Spleen (tissue), 11 donors: ENCODE measurements around the gene RIC8B. TPM values are rescaled to one million over a fixed set of nuclear protein-coding genes. Genes with fewer than 3 reads are reported as not detected.

Source experiments
- DNase-seq: peaks from one replicate; pipeline ENCODE4 v3.0.0-alpha.2; 2020
- H3K27ac ChIP-seq, 8 donors: fragments of 200-600 bp; sonication (generic) in 7 of 8; 1 replicate in 4 of 8; 2 replicates in 4 of 8; pipeline versions ENCODE4 v1.5.0 to v1.8.0; 2016 to 2021; ENCODE audit warnings: inconsistent platforms in 4 of 8, mild to moderate bottlenecking in 4 of 8, moderate library complexity in 1 of 8
- H3K27me3 ChIP-seq, 7 donors: fragments of 200-600 bp; sonication (generic) in 6 of 7; replicated peaks in 1 of 7; 1 replicate in 4 of 7; 2 replicates in 3 of 7; pipeline versions ENCODE4 v1.5.0 to v1.8.0; 2016 to 2021; ENCODE audit warnings: inconsistent platforms in 3 of 7, mild to moderate bottlenecking in 1 of 7
- H3K36me3 ChIP-seq, 6 donors: fragments of 200-600 bp; sonication (generic) in 5 of 6; 1 replicate in 4 of 6; 2 replicates in 2 of 6; pipeline versions ENCODE4 v1.5.0 to v1.8.0; 2016 to 2021; ENCODE audit warnings: inconsistent platforms in 2 of 6
- H3K4me1 ChIP-seq, 6 donors: fragments of 200-600 bp; sonication (generic) in 5 of 6; 1 replicate in 3 of 6; 2 replicates in 3 of 6; pipeline versions ENCODE4 v1.5.0 to v1.8.0; 2016 to 2021; ENCODE audit warnings: inconsistent platforms in 3 of 6
- H3K4me3 ChIP-seq, 8 donors: fragments of 200-600 bp; sonication (generic) in 7 of 8; 1 replicate in 4 of 8; 2 replicates in 4 of 8; pipeline versions ENCODE4 v1.5.0 to v1.8.0; 2016 to 2021; ENCODE audit warnings: inconsistent platforms in 4 of 8, mild to moderate bottlenecking in 4 of 8, moderate library complexity in 2 of 8
- H3K9me3 ChIP-seq, 8 donors: fragments of 200-600 bp; sonication (generic) in 7 of 8; 1 replicate in 4 of 8; 2 replicates in 4 of 8; pipeline versions ENCODE4 v1.5.0 to v1.8.0; 2016 to 2021; ENCODE audit warnings: inconsistent platforms in 4 of 8
- POLR2A ChIP-seq, 3 donors: fragments of 450-650 bp; IDR thresholded peaks; one replicate each; pipeline ENCODE4 v1.5.1; 2017; ENCODE audit warnings: antibody characterized with exemption in 3 of 3, mild to moderate bottlenecking in 1 of 3
- POLR2AphosphoS5 ChIP-seq, 3 donors: sonication (generic); formaldehyde crosslinking; IDR thresholded peaks; one replicate each; pipeline ENCODE4 v1.5.1; 2017; ENCODE audit warnings: antibody characterized with exemption in 3 of 3
- WGBS, 5 donors: extraction: QIAGEN DNeasy Blood & Tissue Kit in 3 of 5; methylation state at CpG; one replicate each; pipeline versions ENCODE4 v1.1.5 to v1.1.7; 2013 to 2018; 5-methylcytosine and 5-hydroxymethylcytosine counted together
- intact Hi-C: fragments of 100-400 bp; cut with DNase I; formaldehyde crosslinking; loops from one replicate; pipeline ENCODE4 v1.15.0; 2023; ENCODE audit warnings: low total_unique reads
- polyA plus RNA-seq, 3 donors: library from polyadenylated mRNA; stranded (reverse); fragments of 200-250 nt; gene quantifications; one replicate each; pipeline ENCODE4 v1.2.1, GENCODE V29; 2013
- total RNA-seq, 7 donors: library from RNA; depleted of rRNA in 3 of 7; stranded (reverse); fragments of >200 nt in 3 of 7; fragmentation: NEBNext Ultra II Directional in 4 of 7; extraction: Animal tissue kit (Norgen Biotek cat#: 25700) in 4 of 7; gene quantifications; one replicate each; pipeline versions ENCODE4 v1.1.0 to v1.2.1, GENCODE V29; 2016 to 2021
- TF ChIP-seq, protein P1 (sequence below), 11 experiments: fragments of 200-600 bp in 7 of 11; fragments of 450-650 bp in 4 of 11; sonication (generic) in 4 of 11; IDR thresholded peaks in 8 of 11; conservative IDR thresholded peaks in 3 of 11; 1 replicate in 7 of 11; 2 replicates in 4 of 11; pipeline versions ENCODE4 v1.4.0 to v1.8.0; 2016 to 2021; ENCODE audit warnings: antibody characterized with exemption in 11 of 11, inconsistent platforms in 4 of 11, mild to moderate bottlenecking in 1 of 11
- donor health status: healthy with polysubstance abuse.
- donor health status: DM: no; HTN: no; CAD: no; lungs with moderate emphysema.
- donor health status: DM: no; HTN: no; CAD: no.
- donor health status: Bipolar disorder and iron deficiency.
- donor health status: healthy.
- donor health status: DM: no; HTN: no; CAD: no.
- donor health status: DM: yes; HTN: yes; CAD: no.

The RIC8B gene
- total and polyA plus RNA-seq, 10 donors, result 1.9 to 21.3 (median 14.1) TPM

DNA sequence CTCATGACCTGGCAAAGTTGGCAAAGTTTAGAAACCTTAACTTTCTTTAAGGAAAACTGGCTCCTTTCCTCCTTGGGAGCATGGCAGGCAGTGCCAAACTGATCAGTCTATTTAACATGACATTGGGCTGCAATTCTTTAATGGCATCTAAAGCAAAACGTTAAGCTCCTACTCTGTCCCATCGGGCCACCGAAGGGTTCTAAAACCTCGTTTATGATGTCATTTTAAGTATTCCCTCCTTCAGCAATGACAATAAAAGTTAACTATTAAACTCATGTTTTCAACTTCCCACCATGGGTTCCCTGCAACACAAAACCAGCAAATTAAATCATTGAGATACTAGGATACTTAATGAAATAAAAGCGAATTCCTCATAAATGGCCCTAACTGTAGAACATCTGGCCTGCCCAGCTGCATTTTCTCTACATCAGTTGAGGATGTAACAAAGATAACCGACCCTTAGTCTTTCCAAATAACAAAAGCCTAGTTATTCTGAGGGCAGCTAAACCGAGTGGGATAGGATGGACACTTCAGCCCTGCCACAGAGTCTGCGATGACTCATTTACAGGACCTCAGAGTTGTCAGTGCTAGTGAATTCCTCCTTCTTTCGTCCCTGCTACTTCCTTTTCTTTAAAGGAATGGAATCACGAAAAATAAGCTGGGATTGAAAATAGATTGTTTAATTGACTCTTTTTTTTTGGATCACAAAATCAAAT is 34.5 kb upstream of the RIC8B start:
- H3K36me3 ChIP-seq, result no peaks in the 10 kb centered on the region
- no peak for TF ChIP-seq POLR2A (IDR thresholded peaks at IDR 0.05)
- TF ChIP-seq, protein P1, sequence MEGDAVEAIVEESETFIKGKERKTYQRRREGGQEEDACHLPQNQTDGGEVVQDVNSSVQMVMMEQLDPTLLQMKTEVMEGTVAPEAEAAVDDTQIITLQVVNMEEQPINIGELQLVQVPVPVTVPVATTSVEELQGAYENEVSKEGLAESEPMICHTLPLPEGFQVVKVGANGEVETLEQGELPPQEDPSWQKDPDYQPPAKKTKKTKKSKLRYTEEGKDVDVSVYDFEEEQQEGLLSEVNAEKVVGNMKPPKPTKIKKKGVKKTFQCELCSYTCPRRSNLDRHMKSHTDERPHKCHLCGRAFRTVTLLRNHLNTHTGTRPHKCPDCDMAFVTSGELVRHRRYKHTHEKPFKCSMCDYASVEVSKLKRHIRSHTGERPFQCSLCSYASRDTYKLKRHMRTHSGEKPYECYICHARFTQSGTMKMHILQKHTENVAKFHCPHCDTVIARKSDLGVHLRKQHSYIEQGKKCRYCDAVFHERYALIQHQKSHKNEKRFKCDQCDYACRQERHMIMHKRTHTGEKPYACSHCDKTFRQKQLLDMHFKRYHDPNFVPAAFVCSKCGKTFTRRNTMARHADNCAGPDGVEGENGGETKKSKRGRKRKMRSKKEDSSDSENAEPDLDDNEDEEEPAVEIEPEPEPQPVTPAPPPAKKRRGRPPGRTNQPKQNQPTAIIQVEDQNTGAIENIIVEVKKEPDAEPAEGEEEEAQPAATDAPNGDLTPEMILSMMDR (IDR thresholded peaks at IDR 0.05 in 8 of 11, conservative IDR thresholded peaks at IDR 0.05 in 3 of 11), result no peak
- TF ChIP-seq POLR2AphosphoS5 (IDR thresholded peaks at IDR 0.05), result no peak
- DNase-seq, result no peak
- H3K27ac ChIP-seq, result no peak overlapping the region
- no peak overlapping the region for H3K4me3 ChIP-seq
- intact Hi-C loops, result no loop called here
- peaks cover 0 to 12% (median 0%) of the 10 kb centered on the region in 7 donors for H3K27me3 ChIP-seq
- no peaks in the 10 kb centered on the region for H3K4me1 ChIP-seq
- WGBS, 5 donors, result 60 to 85% (median 64%) methylated on average over 10 of the region's 10 CpGs
- no peaks in the 10 kb centered on the region for H3K9me3 ChIP-seq

DNA sequence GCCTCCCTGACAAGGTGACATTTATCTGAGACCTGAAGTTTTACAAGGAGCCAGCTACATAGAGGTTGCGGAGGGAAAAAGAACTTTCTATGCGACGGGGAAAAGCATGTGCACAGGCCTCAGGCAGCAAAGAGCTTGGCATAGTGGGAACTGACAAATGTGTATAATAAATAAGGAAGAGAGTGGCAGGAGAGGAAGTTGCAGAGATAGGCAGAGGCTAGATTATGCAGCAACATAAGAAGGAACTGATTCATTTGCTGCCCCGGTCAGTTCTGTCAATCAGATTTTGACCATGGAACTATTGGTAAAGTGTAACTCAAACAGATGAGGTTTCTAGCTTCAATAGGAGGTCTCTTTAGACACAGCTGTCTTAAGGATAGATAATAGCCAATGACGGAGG is 33.7 kb upstream of the RIC8B start:
- intact Hi-C loops, result no loop called here
- WGBS, 5 donors, result 54 to 65% (median 60%) methylated on average over 5 of the region's 5 CpGs

DNA sequence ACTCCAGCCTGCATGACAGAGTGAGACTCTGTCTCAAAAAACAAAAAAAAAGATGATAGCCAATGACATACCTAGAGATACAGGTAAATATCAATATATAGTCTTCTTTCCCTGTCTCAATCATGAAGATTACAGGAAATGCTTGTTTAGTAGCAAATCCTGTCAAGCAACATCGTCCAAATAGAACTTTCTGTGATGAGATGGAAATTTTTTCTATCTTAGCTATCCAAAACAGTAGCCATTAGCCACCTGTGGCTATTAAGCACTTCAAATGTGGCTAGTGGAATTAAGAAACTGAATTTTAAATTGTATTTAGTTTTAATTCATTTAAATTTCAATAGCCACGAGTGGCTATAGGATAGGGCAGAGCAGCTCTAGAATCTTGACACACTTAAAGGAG is 33.2 kb upstream of the RIC8B start:
- Histone ChIP-seq H3K36me3 (no peaks in the 10 kb centered on the region), H3K27ac (no peak overlapping the region), H3K9me3 (no peaks in the 10 kb centered on the region), H3K4me3 (no peak overlapping the region), H3K4me1 (no peaks in the 10 kb centered on the region), H3K27me3 (peaks cover 0 to 12% (median 0%) of the 10 kb centered on the region in 7 donors)
- no peak for TF ChIP-seq POLR2AphosphoS5 (IDR thresholded peaks at IDR 0.05)
- WGBS, 5 donors, result 72 to 95% (median 86%) methylated on average over 2 of the region's 2 CpGs
- intact Hi-C loops, result no loop called here
- DNase-seq, result no peak

More for the DNA sequence above, 33.7 kb upstream of the RIC8B start:
- TF ChIP-seq POLR2AphosphoS5 (IDR thresholded peaks at IDR 0.05) (no peak), POLR2A (IDR thresholded peaks at IDR 0.05) (no peak)
- TF ChIP-seq, protein P1 (IDR thresholded peaks at IDR 0.05 in 8 of 11, conservative IDR thresholded peaks at IDR 0.05 in 3 of 11), result no peak
- Histone ChIP-seq H3K27me3 (peaks cover 0 to 12% (median 0%) of the 10 kb centered on the region in 7 donors), H3K4me3 (no peak overlapping the region), H3K27ac (no peak overlapping the region), H3K36me3 (no peaks in the 10 kb centered on the region), H3K4me1 (no peaks in the 10 kb centered on the region), H3K9me3 (no peaks in the 10 kb centered on the region)
- no peak for DNase-seq

DNA sequence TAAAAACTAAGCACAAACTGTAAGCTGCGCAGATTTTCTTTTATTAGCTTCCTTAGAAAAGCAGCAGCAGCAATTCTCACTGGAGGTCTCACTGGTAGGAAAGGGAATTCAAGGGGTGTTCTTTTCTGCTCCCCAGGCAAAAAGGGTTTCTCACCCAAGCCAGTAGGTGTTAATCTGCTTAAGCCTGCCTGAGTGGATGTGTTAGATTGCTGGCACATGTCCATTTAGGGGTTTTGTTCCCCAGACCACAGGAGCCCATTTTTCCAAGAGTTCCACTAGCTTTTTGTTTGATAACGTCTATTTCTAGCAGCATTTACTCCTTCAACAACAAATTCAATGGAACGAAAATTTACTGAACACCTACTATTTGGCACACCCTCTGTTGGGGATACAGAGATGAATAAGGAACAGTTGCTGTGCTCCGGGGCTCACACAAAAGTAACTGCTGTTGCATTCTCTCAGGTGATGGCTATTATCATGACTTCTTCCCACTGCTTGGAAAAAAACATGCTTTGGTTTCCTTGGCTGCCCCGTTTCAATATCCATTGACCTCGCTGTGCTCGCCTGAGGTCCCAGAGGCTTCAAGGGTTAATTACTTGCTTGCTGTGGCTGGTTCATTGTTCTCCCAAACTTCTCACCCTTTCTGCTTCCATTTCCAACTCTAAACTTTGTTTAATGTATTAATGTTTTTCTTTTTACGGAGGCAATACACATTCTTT is 31.1 kb upstream of the RIC8B start:
- no peak for DNase-seq
- no peak overlapping the region for H3K27ac ChIP-seq
- no peak overlapping the region for H3K4me3 ChIP-seq
- no peaks in the 10 kb centered on the region for H3K36me3 ChIP-seq
- WGBS, 5 donors, result 65 to 76% (median 70%) methylated on average over 8 of the region's 8 CpGs
- TF ChIP-seq POLR2A (IDR thresholded peaks at IDR 0.05), result no peak
- TF ChIP-seq POLR2AphosphoS5 (IDR thresholded peaks at IDR 0.05), result no peak
- TF ChIP-seq, protein P1 (IDR thresholded peaks at IDR 0.05 in 8 of 11, conservative IDR thresholded peaks at IDR 0.05 in 3 of 11), result no peak
- peaks cover 0 to 11% (median 0%) of the 10 kb centered on the region in 6 donors for H3K4me1 ChIP-seq
- H3K27me3 ChIP-seq, result peaks cover 0 to 12% (median 0%) of the 10 kb centered on the region in 7 donors
- intact Hi-C loops, result no loop called here
- no peaks in the 10 kb centered on the region for H3K9me3 ChIP-seq
